Activated effector memory CD4-positive, alpha-beta T cell treated with anti-CD3 and anti-CD28 coated beads, Interleukin-2, amount 50 U/mL, for 16 hours (primary cell): ENCODE data around the gene PARP11.

Experiments
- DNase-seq: peaks from one replicate; pipeline ENCODE4 v3.0.0-alpha.2; 2020

PARP11 gene

GRCh38 chr12:3759878-3760277 lies 113.3 kb downstream of the PARP11 start:
- no peak for DNase-seq
